ENCODE measurements around the gene DCLK1.

DCLK1 gene

DNA sequence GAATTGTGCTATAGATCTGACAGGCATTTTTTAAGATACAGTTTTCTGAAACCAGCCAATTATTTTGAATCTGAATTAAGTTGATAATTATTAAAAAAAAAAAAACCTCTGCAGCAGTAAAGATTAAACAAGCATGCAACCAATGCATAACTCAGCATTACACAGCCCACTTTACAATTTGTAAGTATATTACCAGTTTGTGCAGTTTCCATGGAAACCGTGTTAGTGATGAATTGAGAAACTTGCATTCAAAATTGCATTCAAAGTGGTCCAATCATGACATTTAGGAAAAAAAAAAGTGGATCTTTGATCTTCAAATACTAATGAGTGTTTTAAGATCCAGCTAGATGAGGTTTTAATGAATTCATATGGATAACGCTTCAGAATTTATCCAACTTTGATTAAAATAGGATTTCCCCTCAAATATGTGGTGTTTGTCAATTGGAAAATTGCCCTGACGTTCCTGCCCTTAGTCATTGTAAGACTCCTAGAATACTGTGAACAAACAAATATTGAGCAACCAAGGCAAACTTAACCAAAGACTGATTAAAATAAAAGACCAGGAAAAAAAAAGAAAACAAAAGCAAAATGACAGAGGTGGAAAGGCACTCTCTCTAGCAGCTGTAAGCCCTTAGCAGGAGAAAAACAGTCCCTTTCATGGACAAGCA lies 339.9 kb downstream of the DCLK1 start:
- no peak for DNase-seq (ENCODE audit: low read depth, low spot score)

DNA sequence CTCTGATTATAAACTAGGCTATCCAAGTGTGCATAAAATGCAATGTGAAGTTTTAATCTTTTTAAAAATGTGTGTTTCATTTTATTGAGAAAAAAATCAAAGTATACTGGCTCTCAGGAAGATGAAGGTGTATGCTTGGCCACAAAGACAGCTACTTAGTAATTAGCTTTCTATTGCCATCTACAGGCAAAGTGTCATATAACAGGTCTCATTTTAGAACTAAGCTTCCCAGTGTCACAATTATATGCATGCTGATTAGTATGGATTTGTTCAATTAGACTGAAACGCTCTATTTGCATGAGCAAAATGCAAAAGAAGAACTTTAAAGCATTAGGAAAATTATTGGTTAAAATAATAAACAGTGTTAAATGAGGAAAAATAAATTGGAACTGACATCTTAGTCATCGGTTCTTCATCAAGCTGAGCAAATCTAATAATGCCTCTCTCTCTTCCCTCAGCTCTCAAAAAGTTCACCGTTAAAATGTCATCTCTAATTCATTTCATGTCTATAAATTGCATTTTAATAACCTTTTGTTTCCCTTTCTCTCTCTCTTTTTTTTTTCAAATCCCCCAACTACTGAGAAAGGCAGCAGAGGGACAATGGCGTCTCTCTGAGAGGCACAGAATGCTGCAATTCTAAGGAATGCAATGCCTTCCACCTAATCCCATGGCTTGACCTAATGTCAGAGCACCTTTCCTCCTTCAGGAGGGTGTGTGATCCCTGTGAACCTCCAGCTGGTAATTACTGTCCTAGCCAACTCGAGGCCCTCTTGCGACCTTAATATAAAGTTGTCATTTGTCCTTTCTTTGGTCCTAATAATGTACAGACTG lies 341.6 kb downstream of the DCLK1 start:
- DNase-seq (ENCODE audit: low read depth, low spot score) = no peak

GRCh38 chr13:35787937-35788336 lies 343.2 kb downstream of the DCLK1 start:
- DNase-seq (ENCODE audit: low read depth, low spot score) = no peak

DNA sequence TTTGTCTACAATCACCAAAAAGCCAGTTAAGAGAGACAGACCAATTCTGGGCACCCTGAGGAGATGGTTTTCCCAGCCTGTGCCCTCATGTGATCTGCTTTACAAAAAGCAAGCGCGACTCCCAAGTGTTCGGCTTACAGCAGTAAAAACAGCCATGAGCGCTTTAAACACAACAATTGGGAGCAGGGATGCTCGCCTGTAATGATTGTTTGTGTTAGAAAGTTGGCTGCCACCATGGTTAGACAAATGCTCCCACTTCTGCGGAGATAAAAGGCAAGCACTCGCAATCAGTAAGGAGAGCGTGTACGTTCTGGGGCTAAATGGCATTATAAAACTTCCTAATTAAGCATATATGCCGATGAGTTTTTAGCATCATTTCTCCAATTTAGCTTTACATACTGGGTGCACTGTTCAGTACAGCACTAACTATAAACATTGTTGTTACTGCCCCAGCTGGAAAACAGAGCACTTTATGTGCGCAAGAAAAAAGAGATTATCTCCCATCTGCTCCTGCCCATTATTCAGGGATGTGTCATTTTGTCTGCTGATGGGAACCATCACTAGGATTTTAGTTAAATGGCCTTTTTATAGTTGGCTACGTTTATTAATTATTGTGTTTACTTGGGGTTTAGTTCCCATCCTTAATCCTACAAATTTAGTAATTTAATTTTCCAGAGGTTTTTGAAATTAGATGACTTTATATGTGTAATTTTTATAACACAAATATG lies 345.4 kb downstream of the DCLK1 start:
- DNase-seq (ENCODE audit: low read depth, low spot score) = no peak

GRCh38 chr13:35784286-35784951 lies 346.8 kb downstream of the DCLK1 start:
- DNase-seq (ENCODE audit: low read depth, low spot score) = no peak

- DNase-seq (ENCODE audit: low read depth, low spot score) = no peak
Measured at GRCh38 chr13:35782793-35783192, 348.4 kb downstream of the DCLK1 start.

DNA sequence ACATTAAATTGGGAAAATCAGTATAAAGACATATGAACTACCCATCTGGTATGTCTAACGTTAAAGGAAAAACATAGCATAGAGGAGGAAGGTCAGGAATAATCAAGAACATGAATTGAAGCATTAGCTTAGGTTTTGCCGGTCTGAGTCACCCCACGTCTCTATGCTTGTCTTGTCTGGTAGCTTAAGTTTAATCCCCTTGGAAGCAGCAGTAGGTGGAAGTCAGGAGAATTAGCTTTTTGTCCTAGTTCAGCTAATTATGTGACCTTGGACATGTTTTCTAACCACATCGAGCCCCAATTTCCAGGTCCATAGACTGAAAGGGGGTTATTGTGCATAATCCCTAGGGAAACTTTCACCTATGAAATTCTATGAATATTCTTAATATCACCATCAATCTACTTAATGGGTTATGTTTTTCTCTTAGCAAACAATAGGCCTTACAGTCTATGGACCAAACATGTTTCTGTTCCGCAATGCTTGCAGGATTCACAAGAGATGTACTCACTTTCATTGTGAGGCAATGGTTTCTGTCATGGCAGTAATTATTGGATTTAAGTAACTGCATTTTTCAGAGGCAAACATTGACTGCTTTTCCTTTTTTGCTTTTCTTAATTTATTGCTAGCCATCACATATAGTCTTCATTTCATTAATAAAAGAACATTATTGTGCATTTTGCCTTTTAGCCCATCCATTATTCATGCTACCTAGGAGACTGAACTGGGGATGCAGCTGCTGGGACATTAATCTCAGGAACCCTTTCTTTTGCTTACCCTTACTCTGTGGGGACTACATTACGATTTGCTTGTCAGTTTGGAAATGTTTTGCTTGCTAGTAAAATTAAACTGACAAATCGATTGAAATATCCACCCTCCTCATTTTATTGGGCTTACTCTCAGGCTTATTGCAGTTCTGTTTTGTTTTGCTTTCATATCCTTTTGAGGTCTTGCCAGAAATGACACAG lies 349.9 kb downstream of the DCLK1 start:
- DNase-seq (ENCODE audit: low read depth, low spot score) = no peak

- DNase-seq (ENCODE audit: low read depth, low spot score) = no peak
Measured at GRCh38 chr13:35780613-35781012, 350.6 kb downstream of the DCLK1 start.

GRCh38 chr13:35771898-35772297 lies 359.3 kb downstream of the DCLK1 start:
- DNase-seq (ENCODE audit: low read depth, low spot score) = peak; percentile 28

GRCh38 chr13:35770756-35771297 lies 360.4 kb downstream of the DCLK1 start:
- DNase-seq (ENCODE audit: low read depth, low spot score) = no peak

DNA sequence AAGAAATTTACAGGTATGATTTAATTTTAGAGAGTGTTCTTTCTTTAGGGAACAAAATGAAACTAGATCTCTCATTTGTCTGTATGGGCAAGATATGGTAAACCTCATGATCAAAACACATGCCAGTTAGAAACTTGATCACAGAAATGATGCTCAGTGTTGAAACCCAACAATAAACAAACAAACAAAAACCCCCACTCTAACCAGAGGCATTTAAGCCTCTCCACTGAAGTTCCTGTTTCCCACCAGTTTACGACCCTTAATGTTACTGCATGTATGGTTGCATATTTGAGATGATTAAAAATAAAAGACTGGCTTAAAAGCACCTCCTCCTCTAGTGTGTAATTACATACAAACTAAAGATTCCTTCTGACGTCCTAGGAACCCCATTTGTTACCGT lies 361.4 kb downstream of the DCLK1 start:
- DNase-seq (ENCODE audit: low read depth, low spot score) = no peak

DNA sequence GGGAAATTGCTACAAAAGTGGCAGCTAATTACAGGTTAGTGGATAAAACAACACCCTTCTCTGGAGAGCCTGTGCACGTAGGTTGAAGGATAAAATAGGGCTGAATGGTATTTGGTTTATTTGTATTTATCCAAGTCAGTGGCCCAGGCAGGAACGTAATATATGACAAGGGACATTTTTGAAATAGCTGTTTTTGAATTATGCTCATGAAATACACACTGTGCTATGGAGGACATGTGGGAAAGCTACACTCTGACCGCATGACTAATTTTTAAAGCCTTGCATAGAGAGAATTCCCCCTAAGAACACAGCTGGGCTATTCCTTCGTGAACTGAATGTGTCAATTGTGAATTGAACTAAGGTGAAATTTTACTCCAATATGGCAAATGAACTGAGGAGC lies 362.6 kb downstream of the DCLK1 start:
- no peak for DNase-seq (ENCODE audit: low read depth, low spot score)

DNA sequence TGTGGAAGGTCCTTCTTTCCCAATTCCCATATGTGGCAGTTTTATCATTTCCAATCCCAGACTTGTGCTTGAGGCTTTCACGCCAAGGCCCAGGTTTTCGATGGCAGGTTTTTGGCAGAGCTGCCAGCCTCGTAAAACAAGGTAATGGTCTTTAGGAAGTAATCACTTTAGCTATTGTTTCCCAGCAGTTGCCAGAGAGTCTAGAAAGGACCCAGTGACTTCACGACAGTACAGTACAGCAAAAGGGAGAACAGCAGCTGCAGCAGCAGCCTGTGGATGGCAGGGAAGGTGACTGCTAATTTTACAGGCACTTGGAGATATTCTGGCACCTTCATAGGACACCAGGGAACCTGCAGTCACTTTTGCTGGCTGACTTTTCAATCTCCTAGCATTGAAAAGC lies 363.1 kb downstream of the DCLK1 start:
- DNase-seq (ENCODE audit: low read depth, low spot score) = no peak

GRCh38 chr13:35767256-35767976 lies 363.8 kb downstream of the DCLK1 start:
- DNase-seq (ENCODE audit: low read depth, low spot score) = no peak

- no peak for DNase-seq (ENCODE audit: low read depth, low spot score)
Measured at GRCh38 chr13:35766663-35767062, 364.5 kb downstream of the DCLK1 start.

- no peak for DNase-seq (ENCODE audit: low read depth, low spot score)
Measured at GRCh38 chr13:35765941-35766340, 365.2 kb downstream of the DCLK1 start.

DNA sequence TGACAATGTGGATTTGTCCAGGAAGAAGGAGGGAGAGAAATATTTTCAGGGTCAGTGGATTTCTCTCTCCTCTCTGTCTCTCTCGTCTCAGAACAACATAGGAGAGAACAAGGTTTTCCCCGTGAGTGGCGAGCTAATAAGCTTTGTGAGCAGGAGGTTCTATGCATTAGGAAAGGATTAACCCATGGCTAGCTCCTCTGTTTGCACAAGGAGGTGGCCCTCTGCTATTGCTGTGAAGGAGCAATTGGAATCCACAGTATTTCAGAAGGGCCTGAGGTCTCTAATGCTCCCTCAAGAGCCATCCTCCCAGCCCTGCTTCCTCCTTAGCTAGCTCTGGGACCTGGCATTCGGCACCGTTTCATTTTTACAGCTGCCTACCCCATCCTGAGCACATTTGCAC lies 365.8 kb downstream of the DCLK1 start:
- no peak for DNase-seq (ENCODE audit: low read depth, low spot score)

- no peak for DNase-seq (ENCODE audit: low read depth, low spot score)
Measured at GRCh38 chr13:35764326-35765015, 366.7 kb downstream of the DCLK1 start.

GRCh38 chr13:35763782-35764123 lies 367.4 kb downstream of the DCLK1 start:
- no peak for DNase-seq (ENCODE audit: low read depth, low spot score)
